CD14-positive monocyte (primary cell): ENCODE measurements around the gene CHMP4A. TPM values are rescaled to one million over a fixed set of nuclear protein-coding genes. Genes with fewer than 3 reads are reported as not detected.

Source experiments
- DNase-seq, 3 donors: peaks; one replicate each; pipeline ENCODE4 v3.0.0-alpha.2; 2011 to 2022
- H2AFZ ChIP-seq: 2 replicates; pipeline ENCODE4 v1.6.0; 2012; ENCODE audit warnings: mild to moderate bottlenecking, low read depth, low read length, inconsistent platforms; ENCODE audit not compliant: insufficient read depth, poor library complexity, severe bottlenecking
- H3K27ac ChIP-seq, 2 donors: 1 replicate in 1 of 2; 2 replicates in 1 of 2; pipeline ENCODE4 v1.5.1; 2012 to 2013; ENCODE audit warnings: low read length in 2 of 2, control low read depth in 1 of 2, inconsistent platforms in 1 of 2, low read depth in 1 of 2, mild to moderate bottlenecking in 1 of 2
- H3K27me3 ChIP-seq, 2 donors: one replicate each; pipeline versions ENCODE4 v1.6.0 to v1.6.1; 2011 to 2013; ENCODE audit warnings: low read length in 2 of 2; ENCODE audit not compliant: control insufficient read depth in 2 of 2, insufficient read depth in 2 of 2
- H3K36me3 ChIP-seq, 2 donors: replicated peaks in 1 of 2; 1 replicate in 1 of 2; 2 replicates in 1 of 2; pipeline versions ENCODE4 v1.5.1 to v1.6.1; 2012 to 2013; ENCODE audit warnings: low read length in 2 of 2, control low read depth in 1 of 2, inconsistent platforms in 1 of 2, mild to moderate bottlenecking in 1 of 2; ENCODE audit not compliant: insufficient read depth in 2 of 2, control insufficient read depth in 1 of 2
- H3K4me1 ChIP-seq, 2 donors: 1 replicate in 1 of 2; 2 replicates in 1 of 2; pipeline versions ENCODE4 v1.5.1 to v1.6.1; 2012 to 2013; ENCODE audit warnings: low read length in 2 of 2, control low read depth in 1 of 2, inconsistent platforms in 1 of 2, mild to moderate bottlenecking in 1 of 2, moderate library complexity in 1 of 2; ENCODE audit not compliant: insufficient read depth in 2 of 2, control insufficient read depth in 1 of 2
- H3K4me2 ChIP-seq: replicated peaks from 2 replicates; pipeline ENCODE3; 2012; ENCODE audit warnings: low read length, moderate library complexity, mild to moderate bottlenecking; ENCODE audit not compliant: poor library complexity, severe bottlenecking; ENCODE audit errors: extremely low read depth
- H3K4me3 ChIP-seq, 3 experiments: fragments of 200-600 bp in 1 of 3; sonication (generic) in 1 of 3; replicated peaks in 1 of 3; 1 replicate in 2 of 3; 2 replicates in 1 of 3; pipeline ENCODE4 v1.5.1; 2011 to 2013; ENCODE audit warnings: low read length in 3 of 3, mild to moderate bottlenecking in 3 of 3, control low read depth in 2 of 3, low read depth in 2 of 3, inconsistent platforms in 1 of 3, moderate library complexity in 1 of 3
- H3K79me2 ChIP-seq: 2 replicates; pipeline ENCODE4 v1.6.0; 2012; ENCODE audit warnings: mild to moderate bottlenecking, control low read depth, inconsistent platforms, low read length, moderate library complexity; ENCODE audit not compliant: insufficient read depth
- H3K9ac ChIP-seq: 2 replicates; pipeline ENCODE4 v1.6.0; 2017; ENCODE audit warnings: low read length, mild to moderate bottlenecking; ENCODE audit not compliant: insufficient read depth, poor library complexity, severe bottlenecking
- H3K9me3 ChIP-seq, 2 donors: replicated peaks in 1 of 2; 1 replicate in 1 of 2; 2 replicates in 1 of 2; pipeline versions ENCODE4 v1.5.1 to v1.6.1; 2012 to 2013; ENCODE audit warnings: low read length in 2 of 2, control low read depth in 1 of 2; ENCODE audit not compliant: control insufficient read depth in 1 of 2, insufficient read depth in 1 of 2
- H4K20me1 ChIP-seq: 2 replicates; pipeline ENCODE4 v1.6.0; 2012; ENCODE audit warnings: mild to moderate bottlenecking, low read length, control low read depth, moderate library complexity; ENCODE audit not compliant: insufficient read depth
- H3K27ac Mint-ChIP-seq, 7 donors: one replicate each; pipeline ENCODE4 v1.8.0; 2020; ENCODE audit warnings: mild to moderate bottlenecking in 7 of 7, mixed read lengths in 7 of 7, moderate library complexity in 6 of 7, inconsistent platforms in 2 of 7
- H3K27me3 Mint-ChIP-seq, 3 donors: one replicate each; pipeline ENCODE4 v1.8.0; 2021 to 2022; ENCODE audit warnings: low read depth in 3 of 3, mild to moderate bottlenecking in 3 of 3, mixed read lengths in 3 of 3, moderate library complexity in 3 of 3, inconsistent platforms in 1 of 3
- H3K36me3 Mint-ChIP-seq, 2 donors: one replicate each; pipeline ENCODE4 v1.8.0; 2020; ENCODE audit warnings: mixed read lengths in 2 of 2, inconsistent platforms in 1 of 2, mild to moderate bottlenecking in 1 of 2
- H3K4me1 Mint-ChIP-seq: one replicate; pipeline ENCODE4 v1.8.0; 2020; ENCODE audit warnings: mild to moderate bottlenecking, mixed read lengths
- H3K4me3 Mint-ChIP-seq, 2 donors: one replicate each; pipeline ENCODE4 v1.8.0; 2020; ENCODE audit warnings: mild to moderate bottlenecking in 2 of 2, mixed read lengths in 2 of 2, moderate library complexity in 1 of 2
- H3K9me3 Mint-ChIP-seq, 7 donors: one replicate each; pipeline ENCODE4 v1.8.0; 2020 to 2022; ENCODE audit warnings: mixed read lengths in 7 of 7, mild to moderate bottlenecking in 6 of 7, moderate library complexity in 6 of 7, inconsistent platforms in 2 of 7
- CTCF ChIP-seq: fragments of 200-600 bp; IDR thresholded peaks from one replicate; pipeline ENCODE4 v1.8.0; 2022; ENCODE audit warnings: antibody characterized with exemption, mild to moderate bottlenecking
- WGBS: methylation state at CpG from one replicate; pipeline ENCODE4 v1.1.5; 2013; ENCODE audit warnings: missing lambda C conversion rate; ENCODE audit not compliant: insufficient coverage; 5-methylcytosine and 5-hydroxymethylcytosine counted together
- intact Hi-C, 2 donors: fragments of 100-400 bp; cut with micrococcal nuclease; formaldehyde crosslinking; loops; one replicate each; pipeline versions ENCODE4 v1.15.0 to v1.15.1; 2023
- polyA minus RNA-seq: library from RNA; depleted of rRNA, polyadenylated mRNA; stranded (reverse); fragments of >200 nt; gene quantifications from 2 replicates; pipeline ENCODE4 v1.2.3, GENCODE V29; 2012
- polyA plus RNA-seq, 3 donors: library from polyadenylated mRNA; depleted of rRNA in 1 of 3; unstranded in 2 of 3; stranded (reverse) in 1 of 3; fragments of 300-500 nt in 2 of 3; fragments of >200 nt in 1 of 3; fragmentation: Illumina TruSeq in 2 of 3; gene quantifications; 1 replicate in 2 of 3; 2 replicates in 1 of 3; pipeline ENCODE4 v1.2.3, GENCODE V29; 2012 to 2021
- total RNA-seq, 12 experiments: library from RNA in 1 of 12; stranded (reverse) in 1 of 12; fragments of 120-200 nt in 1 of 12; gene quantifications; one replicate each; pipeline ENCODE4 v1.2.4 and lab custom pipeline; 2013 to 2026; ENCODE audit warnings: mixed read lengths in 6 of 12, inconsistent platforms in 1 of 12

The CHMP4A gene
- total RNA-seq (2013): 79.9 TPM
- polyA plus RNA-seq (100 to 1,000 TPM in 2 of 3 donors, 10 to 100 TPM in 1; 99.0 to 128 (median 102) TPM), polyA minus RNA-seq (14.8 and 32.9 TPM in 2 replicates), total RNA-seq (lab: John Stamatoyannopoulos, UW) (0.84 to 5.2 (median 2.6) reads per million in 11 experiments)

DNA sequence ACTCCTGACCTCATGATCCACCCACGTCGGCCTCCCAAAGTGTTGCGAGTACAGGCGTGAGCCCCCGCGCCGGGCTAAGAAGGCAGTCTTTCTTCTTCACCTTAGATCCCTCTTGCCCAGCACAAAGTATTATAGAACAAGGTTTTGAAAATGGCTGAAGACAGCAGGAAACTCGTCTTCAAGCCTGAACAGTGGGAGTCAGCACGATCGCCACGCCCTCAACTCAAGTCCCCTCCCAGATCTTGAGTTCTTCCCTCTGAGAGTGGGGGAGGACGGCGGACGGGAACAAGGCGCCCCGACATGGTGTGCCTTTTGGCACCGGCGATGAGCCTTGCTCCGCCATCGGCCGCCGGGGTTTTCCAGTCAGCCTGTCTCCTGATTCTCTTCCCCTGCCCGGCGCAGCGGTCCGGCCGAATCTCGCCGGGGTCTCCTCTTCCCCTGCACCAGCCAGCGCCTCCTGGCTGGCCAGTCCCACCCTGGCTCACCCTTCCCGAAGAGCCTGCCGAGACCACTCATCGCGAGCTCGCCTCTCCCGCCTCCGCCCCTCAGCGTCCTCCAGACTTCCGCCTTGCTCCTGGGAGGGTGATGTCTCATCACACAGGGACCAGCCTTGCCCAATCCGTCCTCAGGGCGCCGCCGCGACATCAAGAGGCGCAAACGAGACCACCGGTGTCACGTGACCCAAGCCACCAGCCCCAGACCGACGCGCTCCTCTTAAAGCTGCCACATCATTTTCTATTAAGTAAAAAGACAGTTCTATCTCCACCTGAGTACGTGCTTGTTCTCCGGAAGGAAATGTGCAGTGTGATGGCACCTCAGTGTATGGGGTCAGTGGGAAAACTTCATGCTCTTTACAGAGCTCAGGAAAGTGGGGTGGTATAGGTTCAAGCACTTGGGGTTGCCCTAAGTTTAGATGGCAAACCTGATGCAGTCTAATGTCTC is at the start of gene CHMP4A:
CHMP4A (minus strand) TSS at position 565 of the 942 bp plus-strand sequence; CDS start at position 516, 49 bp downstream.
- peak within 1 kb of the TSS; percentile 98 to 99 for H3K27ac ChIP-seq
- no peak for TF ChIP-seq CTCF
- peaks cover 35% of the 10 kb centered on the region for H3K4me1 Mint-ChIP-seq
- H4K20me1 ChIP-seq: peaks cover 5% of the 10 kb centered on the region
- no peaks in the 10 kb centered on the region for H3K9me3 Mint-ChIP-seq
- H3K4me3 ChIP-seq: peak within 1 kb of the TSS; percentile 50 to 84 (median 81)
- peak within 1 kb of the TSS; percentile 70 for H3K4me2 ChIP-seq
- DNase-seq: peak; percentile 97 to 99 (median 98)
- peak within 1 kb of the TSS; percentile 96 for H3K9ac ChIP-seq
- intact Hi-C loops: loop anchor here in 1 of 2 donors (10.0 kb wide), 1 partner anchor 92 kb away; the partner anchor contains the start of gene CIDEB
- no peaks in the 10 kb centered on the region for H3K9me3 ChIP-seq
- peaks cover 0 to 4% (median 0%) of the 10 kb centered on the region in 3 donors for H3K27me3 Mint-ChIP-seq
- H3K27ac Mint-ChIP-seq: peak within 1 kb of the TSS; percentile 95 to 100 (median 99)
- H3K27me3 ChIP-seq: no peaks in the 10 kb centered on the region
- H3K4me3 Mint-ChIP-seq: peak within 1 kb of the TSS; percentile 87 to 94
- peaks cover 34% of the 10 kb centered on the region for H3K79me2 ChIP-seq
- H2AFZ ChIP-seq: peak within 1 kb of the TSS; percentile 69
- peaks cover 30 to 36% of the 10 kb centered on the region in 2 donors for H3K4me1 ChIP-seq
- WGBS: under 1% methylated on average over 30 of the region's 53 CpGs
- peaks cover 32 to 46% of the 10 kb centered on the region in 2 donors for H3K36me3 ChIP-seq
- H3K36me3 Mint-ChIP-seq: peaks cover 45 to 48% of the 10 kb centered on the region in 2 donors

- Mint-ChIP-seq H3K27me3 (peaks cover 0 to 3% (median 2%) of the 10 kb centered on the region in 3 donors), H3K9me3 (no peaks in the 10 kb centered on the region), H3K4me3 (no peak overlapping the region), H3K4me1 (peaks cover under 1% of the 10 kb centered on the region), H3K27ac (no peak overlapping the region), H3K36me3 (peaks cover 67 to 84% of the 10 kb centered on the region in 2 donors)
- Histone ChIP-seq H3K4me1 (no peaks in the 10 kb centered on the region), H3K9me3 (no peaks in the 10 kb centered on the region), H4K20me1 (no peaks in the 10 kb centered on the region), H3K9ac (no peak overlapping the region), H3K79me2 (no peaks in the 10 kb centered on the region), H3K27ac (no peak overlapping the region), H2AFZ (no peak overlapping the region), H3K4me3 (no peak overlapping the region), H3K36me3 (peaks cover 49 to 84% of the 10 kb centered on the region in 2 donors), H3K27me3 (no peaks in the 10 kb centered on the region), H3K4me2 (no peak overlapping the region)
- no peak for DNase-seq
- 98% methylated on average over 17 of the region's 19 CpGs for WGBS
- no peak for TF ChIP-seq CTCF
- intact Hi-C loops: no loop called here
Measured at GRCh38 chr14:24261969-24262327, 48.7 kb upstream of the CHMP4A start.
